Karpas-422 (cell line): ENCODE data around the gene DAB2IP. TPM values are rescaled to one million over a fixed set of nuclear protein-coding genes. Genes with fewer than 3 reads are reported as not detected.
"Not testable (repeated sequence)": the region's sequence is repeated elsewhere in the genome, so short reads cannot be mapped to it uniquely, and the experiment has no call there.

Source experiments
- DNase-seq: peaks from one replicate; pipeline ENCODE4 v3.0.0-alpha.2; 2015
- H2AFZ ChIP-seq: fragments of 200-600 bp; sonication (generic); 2 replicates; pipeline ENCODE4 v1.6.1; 2014; ENCODE audit warnings: antibody characterized with exemption, low read length, mixed read lengths
- H3K27ac ChIP-seq: fragments of 200-600 bp; sonication (generic); 2 replicates; pipeline ENCODE4 v1.5.1; 2014; ENCODE audit warnings: mild to moderate bottlenecking, low read length, moderate library complexity
- H3K27me3 ChIP-seq: fragments of 200-600 bp; sonication (generic); 2 replicates; pipeline ENCODE4 v1.6.1; 2014; ENCODE audit warnings: low read length, mixed read lengths
- H3K36me3 ChIP-seq: fragments of 200-600 bp; sonication (generic); 2 replicates; pipeline ENCODE4 v1.6.1; 2014; ENCODE audit warnings: low read length, mixed read lengths; ENCODE audit not compliant: insufficient read depth
- H3K4me1 ChIP-seq: fragments of 200-600 bp; sonication (generic); 2 replicates; pipeline ENCODE4 v1.6.1; 2014; ENCODE audit warnings: mild to moderate bottlenecking, low read length, mixed read lengths
- H3K4me2 ChIP-seq: fragments of 200-600 bp; sonication (generic); 2 replicates; pipeline ENCODE4 v1.6.1; 2014; ENCODE audit warnings: low read length, low read depth, mild to moderate bottlenecking; ENCODE audit not compliant: poor library complexity, severe bottlenecking
- H3K4me3 ChIP-seq: fragments of 200-600 bp; sonication (generic); 2 replicates; pipeline ENCODE4 v1.5.1; 2014; ENCODE audit warnings: mild to moderate bottlenecking, antibody characterized with exemption, low read length, mixed read lengths
- H3K79me2 ChIP-seq: fragments of 200-600 bp; sonication (generic); 2 replicates; pipeline ENCODE4 v1.6.1; 2014; ENCODE audit warnings: mild to moderate bottlenecking, low read length, mixed read lengths
- H3K9ac ChIP-seq: fragments of 200-600 bp; sonication (generic); 2 replicates; pipeline ENCODE4 v1.6.0; 2014; ENCODE audit warnings: low read length
- H3K9me2 ChIP-seq: fragments of 200-600 bp; sonication (generic), shearing (Covaris generic); replicated peaks from 2 replicates; pipeline ENCODE4 v1.6.0; 2014; ENCODE audit warnings: mild to moderate bottlenecking, low read length, moderate library complexity; ENCODE audit not compliant: insufficient read depth
- H3K9me3 ChIP-seq: fragments of 300-700, 200-600 bp; sonication (generic); 2 replicates; pipeline ENCODE4 v1.6.1; 2014; ENCODE audit warnings: low read length, mixed read lengths
- H4K20me1 ChIP-seq: fragments of 200-600 bp; sonication (generic); 2 replicates; pipeline ENCODE4 v1.6.1; 2014; ENCODE audit warnings: mild to moderate bottlenecking, antibody characterized with exemption, low read length, low read depth; ENCODE audit not compliant: insufficient read depth
- total RNA-seq: library from RNA; depleted of rRNA; stranded (reverse); fragments of >200 nt; shearing (Covaris generic); gene quantifications from 2 replicates; pipeline ENCODE4 v1.2.3, GENCODE V29; 2014; ENCODE audit warnings: low replicate concordance

Gene DAB2IP
- total RNA-seq, 1 experiment from 2014 or later: 1.3 TPM

DNA sequence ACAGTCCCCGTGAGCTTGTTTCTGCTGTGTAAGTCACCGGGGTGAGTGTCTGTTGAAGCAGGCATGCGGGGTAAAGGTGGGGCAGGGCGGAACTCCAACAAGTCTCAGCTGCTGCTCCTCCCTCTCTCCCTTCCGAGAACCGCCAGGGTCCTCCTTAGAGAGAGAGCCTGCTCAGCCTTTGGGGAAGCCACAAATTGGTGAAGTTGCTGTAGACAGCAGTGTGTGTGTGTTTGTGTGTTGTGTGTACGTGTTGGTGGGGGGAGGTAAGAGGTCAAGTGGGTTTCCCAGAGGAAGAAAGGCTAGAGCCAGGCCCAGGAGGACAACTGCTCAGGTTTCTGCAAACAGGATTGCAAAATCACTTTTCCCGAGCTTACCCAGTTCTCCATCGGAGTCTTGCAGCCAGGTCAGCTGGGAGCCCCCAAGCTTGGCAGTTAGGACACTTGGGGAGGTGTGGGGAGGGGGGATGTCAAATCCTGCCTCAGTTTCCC lies 38.9 kb upstream of the DAB2IP start:
- H2AFZ ChIP-seq: no peak overlapping the region
- no peak overlapping the region for H3K4me2 ChIP-seq
- H3K9ac ChIP-seq: no peak overlapping the region
- no peaks in the 10 kb centered on the region for H3K79me2 ChIP-seq
- H3K36me3 ChIP-seq: no peaks in the 10 kb centered on the region
- H3K4me3 ChIP-seq: no peak overlapping the region
- H3K27me3 ChIP-seq: no peaks in the 10 kb centered on the region
- no peaks in the 10 kb centered on the region for H3K4me1 ChIP-seq
- no peaks in the 10 kb centered on the region for H4K20me1 ChIP-seq
- no peak overlapping the region for H3K27ac ChIP-seq
- H3K9me2 ChIP-seq: no peaks in the 10 kb centered on the region
- no peaks in the 10 kb centered on the region for H3K9me3 ChIP-seq
- DNase-seq: no peak

DNA sequence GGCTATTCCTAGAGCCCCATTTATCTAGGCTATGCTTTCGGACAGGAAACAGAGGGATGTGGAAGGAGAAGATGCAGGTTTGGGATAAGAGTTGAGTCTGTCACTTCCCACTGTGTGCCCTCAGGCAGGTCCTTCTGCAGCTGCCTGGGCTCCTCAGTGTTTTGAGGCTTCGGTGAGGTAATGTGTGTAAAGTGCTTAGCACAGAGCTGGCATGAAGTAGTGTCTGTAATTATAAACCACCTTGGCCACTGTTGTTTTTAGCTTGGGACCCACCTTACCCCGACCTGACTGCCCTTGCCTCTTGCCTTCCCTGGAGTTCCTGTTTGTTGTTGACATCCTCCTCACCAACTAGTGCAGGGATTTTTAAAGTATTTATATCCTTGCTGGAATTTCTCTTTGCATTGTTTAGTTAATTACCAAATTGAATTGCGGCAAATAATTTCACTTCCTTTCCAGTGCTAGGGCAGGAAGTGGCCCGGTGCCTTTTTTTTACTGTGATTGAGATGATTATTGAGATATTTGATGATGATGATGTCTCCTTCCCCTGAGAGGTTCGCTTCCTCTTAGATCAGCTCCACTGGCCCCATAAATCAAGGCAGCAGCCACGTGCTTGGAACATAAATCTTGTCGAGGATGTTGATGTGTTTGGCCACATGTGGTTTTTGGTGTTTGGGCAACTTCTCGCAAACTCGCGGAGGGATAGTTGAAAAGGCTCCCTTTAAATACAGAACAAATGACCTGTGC lies 38.3 kb upstream of the DAB2IP start:
- H4K20me1 ChIP-seq: no peaks in the 10 kb centered on the region
- no peak overlapping the region for H3K4me2 ChIP-seq
- no peak overlapping the region for H2AFZ ChIP-seq
- H3K27me3 ChIP-seq: no peaks in the 10 kb centered on the region
- no peaks in the 10 kb centered on the region for H3K9me2 ChIP-seq
- H3K9me3 ChIP-seq: no peaks in the 10 kb centered on the region
- no peaks in the 10 kb centered on the region for H3K79me2 ChIP-seq
- no peak overlapping the region for H3K9ac ChIP-seq
- no peak overlapping the region for H3K27ac ChIP-seq
- H3K4me3 ChIP-seq: no peak overlapping the region
- no peaks in the 10 kb centered on the region for H3K36me3 ChIP-seq
- no peak for DNase-seq
- H3K4me1 ChIP-seq: no peaks in the 10 kb centered on the region

DNA sequence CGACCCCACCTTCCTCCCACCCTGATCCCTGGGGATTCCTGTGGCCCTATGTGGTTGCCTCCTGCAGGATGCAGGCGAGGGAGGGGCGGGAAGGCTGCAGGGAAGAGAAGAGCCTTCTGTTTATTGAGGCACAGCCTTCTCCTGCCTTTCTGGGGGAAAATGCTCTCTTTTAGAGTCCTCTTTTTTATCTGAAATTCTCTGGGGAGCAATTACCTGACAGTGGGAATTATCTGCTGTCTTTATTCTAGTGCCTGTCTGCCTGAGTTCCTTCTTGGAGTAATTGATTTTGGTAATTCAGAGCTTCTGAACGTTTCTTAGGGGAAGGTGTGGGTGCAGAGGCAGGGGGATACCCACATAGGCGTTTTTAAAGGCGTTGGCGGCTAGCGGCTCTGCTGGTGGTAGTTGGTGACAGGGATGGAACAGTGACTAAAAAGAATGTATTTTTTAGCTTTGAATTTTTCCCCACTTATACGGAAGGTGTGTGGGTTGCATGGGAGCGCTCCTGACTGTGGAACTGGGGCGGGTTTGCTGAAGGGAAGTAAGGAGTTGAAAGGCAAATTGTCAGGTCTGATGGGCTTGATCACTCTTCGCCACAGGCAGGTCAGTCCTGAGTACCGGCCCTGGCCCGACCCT lies 35.2 kb upstream of the DAB2IP start:
- Histone ChIP-seq H3K4me3 (no peak overlapping the region), H3K27me3 (no peaks in the 10 kb centered on the region), H4K20me1 (no peaks in the 10 kb centered on the region), H3K36me3 (no peaks in the 10 kb centered on the region), H3K27ac (no peak overlapping the region), H3K9ac (no peak overlapping the region), H3K9me3 (no peaks in the 10 kb centered on the region), H3K4me2 (no peak overlapping the region), H3K79me2 (no peaks in the 10 kb centered on the region), H2AFZ (no peak overlapping the region), H3K4me1 (no peaks in the 10 kb centered on the region), H3K9me2 (no peaks in the 10 kb centered on the region)
- no peak for DNase-seq

DNA sequence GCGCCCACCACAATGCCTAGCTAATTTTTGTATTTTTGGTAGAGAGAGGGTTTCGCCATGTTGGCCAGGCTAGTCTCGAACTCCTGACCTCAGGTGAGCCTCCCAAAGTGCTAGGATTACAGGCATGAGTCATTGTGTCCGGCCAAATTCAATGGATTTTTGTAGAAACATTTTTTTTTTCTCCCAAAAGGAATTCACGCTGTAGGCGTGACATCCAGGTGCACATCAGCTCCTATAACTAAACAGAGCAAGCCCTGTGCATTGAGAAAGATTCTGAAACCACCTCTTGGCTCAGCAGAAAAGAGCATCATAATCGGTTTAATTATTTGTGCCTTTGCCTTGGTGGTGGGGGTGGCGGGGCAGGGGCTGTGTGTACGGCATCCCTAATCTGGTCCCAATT lies 32.9 kb upstream of the DAB2IP start:
- DNase-seq: no peak
- no peak overlapping the region for H2AFZ ChIP-seq

DNA sequence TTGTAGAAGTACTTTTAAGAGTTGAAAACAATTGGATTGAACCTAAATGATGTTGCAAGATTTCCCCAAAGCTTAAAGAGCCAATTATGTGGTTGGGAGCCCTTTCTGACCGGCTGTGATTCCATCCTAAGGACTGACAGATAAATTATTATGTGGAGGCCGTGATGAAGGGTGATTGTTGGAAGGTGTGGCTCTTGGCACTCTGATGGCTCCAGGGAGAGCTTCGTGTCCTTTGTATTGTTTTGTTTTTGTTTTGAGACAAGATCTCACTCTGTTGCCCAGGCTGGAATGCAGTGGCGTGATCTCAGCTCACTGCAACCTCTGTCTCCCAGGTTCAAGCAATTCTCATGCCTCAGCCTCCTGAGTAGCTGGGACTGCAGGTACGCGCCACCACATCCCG lies 32.5 kb upstream of the DAB2IP start:
- DNase-seq: not testable (repeated sequence)

More for the DNA sequence above, 32.9 kb upstream of the DAB2IP start:
- H3K27ac ChIP-seq: no peak overlapping the region
- no peaks in the 10 kb centered on the region for H3K9me2 ChIP-seq
- H3K36me3 ChIP-seq: no peaks in the 10 kb centered on the region
- no peaks in the 10 kb centered on the region for H3K27me3 ChIP-seq
- no peak overlapping the region for H3K9ac ChIP-seq
- H3K4me3 ChIP-seq: no peak overlapping the region
- no peaks in the 10 kb centered on the region for H3K4me1 ChIP-seq
- no peaks in the 10 kb centered on the region for H3K79me2 ChIP-seq
- no peak overlapping the region for H3K4me2 ChIP-seq
- H3K9me3 ChIP-seq: no peaks in the 10 kb centered on the region
- no peaks in the 10 kb centered on the region for H4K20me1 ChIP-seq

DNA sequence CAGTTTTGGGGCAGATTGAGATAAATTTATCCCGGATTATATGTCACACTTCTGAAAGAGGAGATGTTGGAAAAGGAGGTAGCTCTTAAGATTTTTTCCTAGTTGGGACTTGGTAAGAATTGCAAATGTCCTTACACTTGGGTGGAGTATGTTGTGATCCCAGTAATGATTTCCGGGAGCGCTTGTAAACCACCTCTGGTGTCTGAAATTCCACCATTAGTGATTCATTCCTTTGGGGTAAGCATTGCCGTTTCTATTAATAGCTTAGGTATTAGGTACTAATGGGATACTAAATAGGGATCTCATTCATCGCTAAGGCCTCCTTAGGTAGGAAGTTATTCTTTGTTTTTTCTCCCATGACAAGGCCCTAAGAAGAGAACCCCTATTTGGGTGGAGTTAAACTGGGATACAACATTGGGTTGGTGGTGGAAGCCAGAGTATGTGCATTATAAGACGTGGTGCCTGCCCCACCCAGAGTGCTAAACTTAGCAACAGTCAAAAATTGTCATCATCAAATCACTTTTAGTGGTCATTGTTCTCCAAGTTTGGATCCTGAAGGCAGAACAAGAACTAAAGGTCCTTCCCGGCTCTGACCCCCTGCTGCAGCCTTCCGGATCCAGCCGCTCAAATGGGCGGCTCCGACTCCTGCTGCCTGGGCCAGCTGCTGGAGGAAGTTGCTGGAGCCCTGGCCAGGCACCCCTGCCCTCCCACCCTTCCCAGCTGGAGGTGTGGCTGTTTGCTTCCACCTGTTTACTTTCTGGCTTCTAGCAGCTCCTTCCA lies 31.7 kb upstream of the DAB2IP start:
- no peak for DNase-seq
- H3K79me2 ChIP-seq: no peaks in the 10 kb centered on the region
- H4K20me1 ChIP-seq: no peaks in the 10 kb centered on the region
- no peaks in the 10 kb centered on the region for H3K4me1 ChIP-seq
- no peak overlapping the region for H3K27ac ChIP-seq
- H3K9me3 ChIP-seq: no peaks in the 10 kb centered on the region
- H3K9ac ChIP-seq: no peak overlapping the region
- H3K4me3 ChIP-seq: no peak overlapping the region
- no peak overlapping the region for H3K4me2 ChIP-seq
- H3K9me2 ChIP-seq: no peaks in the 10 kb centered on the region
- no peaks in the 10 kb centered on the region for H3K36me3 ChIP-seq
- H2AFZ ChIP-seq: no peak overlapping the region
- H3K27me3 ChIP-seq: no peaks in the 10 kb centered on the region

More for the DNA sequence above, 32.5 kb upstream of the DAB2IP start:
- H3K4me3 ChIP-seq, H3K36me3 ChIP-seq, H3K4me1 ChIP-seq, H3K79me2 ChIP-seq, H3K27me3 ChIP-seq, H2AFZ ChIP-seq, H3K27ac ChIP-seq, H4K20me1 ChIP-seq, H3K9ac ChIP-seq, H3K9me2 ChIP-seq, H3K9me3 ChIP-seq, H3K4me2 ChIP-seq: not testable (repeated sequence)

DNA sequence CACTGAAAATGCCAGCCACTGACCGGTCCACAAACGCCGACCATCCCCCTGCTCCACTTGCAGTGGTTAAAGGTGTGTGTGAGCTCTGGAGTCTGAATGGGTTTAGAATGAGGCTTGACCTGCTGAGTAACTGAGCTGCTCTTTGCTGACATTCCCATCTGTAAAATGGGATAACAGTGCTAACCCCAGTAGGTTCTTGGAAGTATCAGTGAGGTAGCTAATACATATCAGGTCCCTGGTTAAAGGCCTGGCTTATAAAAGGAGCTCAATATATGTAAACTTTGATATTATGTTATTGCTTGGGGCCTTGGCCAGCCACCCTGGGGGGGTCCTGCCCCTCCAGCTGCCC lies 31.1 kb upstream of the DAB2IP start:
- Histone ChIP-seq H3K36me3 (no peaks in the 10 kb centered on the region), H3K9me2 (no peaks in the 10 kb centered on the region), H3K27ac (no peak overlapping the region), H3K4me3 (no peak overlapping the region), H3K79me2 (no peaks in the 10 kb centered on the region), H3K27me3 (no peaks in the 10 kb centered on the region), H3K4me2 (no peak overlapping the region), H2AFZ (no peak overlapping the region), H3K9me3 (no peaks in the 10 kb centered on the region), H3K9ac (no peak overlapping the region), H4K20me1 (no peaks in the 10 kb centered on the region), H3K4me1 (no peaks in the 10 kb centered on the region)
- DNase-seq: peak; percentile 19

DNA sequence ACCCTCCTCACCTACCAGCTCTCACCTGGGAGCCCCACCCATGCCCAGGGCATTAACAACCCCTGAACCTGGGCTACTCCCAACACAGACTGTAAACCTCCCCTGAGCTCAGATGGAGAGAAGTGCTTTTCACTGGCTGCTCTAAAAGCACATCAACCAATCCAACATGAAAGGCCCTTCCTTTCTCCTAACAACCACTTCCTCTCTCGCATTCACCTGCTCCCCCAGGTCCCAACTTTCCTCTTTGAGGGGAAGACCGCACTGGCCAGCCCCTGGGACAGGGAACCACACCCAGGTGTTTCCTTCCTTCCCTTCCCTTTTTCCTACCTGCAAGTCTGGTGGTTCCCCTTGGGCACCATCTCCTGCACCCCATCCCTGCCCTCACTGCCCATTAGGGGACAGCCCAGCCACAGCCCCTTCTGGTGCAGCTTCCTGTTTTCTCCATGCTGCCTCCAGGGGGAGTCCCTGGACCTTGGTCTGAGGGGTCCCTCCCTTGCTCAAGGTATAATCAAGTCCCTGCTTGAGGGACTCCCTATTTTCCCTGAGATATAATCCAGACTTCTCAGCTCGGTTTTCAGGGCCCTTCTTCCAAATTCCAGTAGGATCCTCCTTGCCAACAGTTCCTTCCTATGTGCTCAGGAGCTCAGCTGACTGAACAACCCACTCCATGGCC lies 30.5 kb upstream of the DAB2IP start:
- H3K9me2 ChIP-seq: no peaks in the 10 kb centered on the region
- H3K9me3 ChIP-seq: no peaks in the 10 kb centered on the region
- no peak overlapping the region for H2AFZ ChIP-seq
- no peak overlapping the region for H3K9ac ChIP-seq
- no peak overlapping the region for H3K4me3 ChIP-seq
- H3K36me3 ChIP-seq: no peaks in the 10 kb centered on the region
- DNase-seq: peak; percentile 70
- H3K4me2 ChIP-seq: no peak overlapping the region
- H3K4me1 ChIP-seq: no peaks in the 10 kb centered on the region
- no peaks in the 10 kb centered on the region for H3K27me3 ChIP-seq
- no peak overlapping the region for H3K27ac ChIP-seq
- H3K79me2 ChIP-seq: no peaks in the 10 kb centered on the region
- H4K20me1 ChIP-seq: no peaks in the 10 kb centered on the region
